HG03095 (cell line): ENCODE results near the gene PCDHGC4.

ENCODE experiments used
- ATAC-seq: cut with Tn5 transposase; IDR thresholded peaks from one replicate; pipeline ENCODE4 v1.9.1; 2021; ENCODE audit warnings: moderate library complexity; ENCODE audit not compliant: unreplicated experiment

The PCDHGC4 gene

GRCh38 chr5:141489841-141490240, 5.0 kb downstream of the PCDHGC4 start:
- ATAC-seq, result no peak

GRCh38 chr5:141490271-141490670, 5.4 kb downstream of the PCDHGC4 start:
- ATAC-seq, result no peak

GRCh38 chr5:141490771-141491170, 5.9 kb downstream of the PCDHGC4 start:
- no peak for ATAC-seq

- ATAC-seq, result peak; percentile 13
Observed at GRCh38 chr5:141491323-141492167, 6.7 kb downstream of the PCDHGC4 start.

- ATAC-seq, result peak; percentile 44
Observed at GRCh38 chr5:141492168-141492885, 7.5 kb downstream of the PCDHGC4 start.

- no peak for ATAC-seq
Observed at GRCh38 chr5:141493500-141494422, 8.9 kb downstream of the PCDHGC4 start.

- no peak for ATAC-seq
Observed at GRCh38 chr5:141494761-141495452, 10.1 kb downstream of the PCDHGC4 start.

- no peak for ATAC-seq
Observed at GRCh38 chr5:141495453-141495811, 10.6 kb downstream of the PCDHGC4 start.

- no peak for ATAC-seq
Observed at GRCh38 chr5:141496038-141496437, 11.2 kb downstream of the PCDHGC4 start.

- no peak for ATAC-seq
Observed at GRCh38 chr5:141501761-141502160, 16.9 kb downstream of the PCDHGC4 start.

- no peak for ATAC-seq
Observed at GRCh38 chr5:141503681-141504080, 18.9 kb downstream of the PCDHGC4 start.

- no peak for ATAC-seq
Observed at GRCh38 chr5:141504216-141504615, 19.4 kb downstream of the PCDHGC4 start.

GRCh38 chr5:141506381-141507155, 21.7 kb downstream of the PCDHGC4 start:
- no peak for ATAC-seq

GRCh38 chr5:141507387-141508091, 22.7 kb downstream of the PCDHGC4 start:
- peak; percentile 41 for ATAC-seq

GRCh38 chr5:141508440-141508797, 23.6 kb downstream of the PCDHGC4 start:
- no peak for ATAC-seq

- ATAC-seq, result no peak
Observed at GRCh38 chr5:141508798-141509611, 24.2 kb downstream of the PCDHGC4 start.

- no peak for ATAC-seq
Observed at GRCh38 chr5:141510160-141510559, 25.3 kb downstream of the PCDHGC4 start.

GRCh38 chr5:141510850-141511601, 26.2 kb downstream of the PCDHGC4 start:
- no peak for ATAC-seq
